ENCODE measurements around the gene PIGX. TPM values are rescaled to one million over a fixed set of nuclear protein-coding genes. Genes with fewer than 3 reads are reported as not detected.

PIGX gene
- total RNA-seq, 1 experiment from 2014 or later, result 24.6 TPM

- TF ChIP-seq CTCF (IDR thresholded peaks at IDR 0.05; ENCODE audit: insufficient read depth in 1 of 2, low read depth in 1 of 2, low read length in 1 of 2, severe bottlenecking in 1 of 2, unreplicated experiment in 1 of 2), result no peak
Measured at GRCh38 chr3:196737655-196738054, 25.5 kb downstream of the PIGX start.

GRCh38 chr3:196739671-196740480, 27.7 kb downstream of the PIGX start, which contains the start of gene PAK2:
Gene PAK2 (plus strand): TSS chr3:196739857. CDS start chr3:196782647, 42,790 bp downstream.
- Mint-ChIP-seq H3K4me1 (ENCODE audit: low read depth, unreplicated experiment) (peaks cover 14% of the 10 kb centered on the region), H3K27me3 (ENCODE audit: insufficient read depth, unreplicated experiment) (no peaks in the 10 kb centered on the region), H3K27ac (ENCODE audit: unreplicated experiment) (peak within 1 kb of the TSS; percentile 98), H3K9me3 (ENCODE audit: unreplicated experiment) (peaks cover 10% of the 10 kb centered on the region), H3K36me3 (ENCODE audit: insufficient read depth, unreplicated experiment) (peaks cover 25% of the 10 kb centered on the region), H3K4me3 (ENCODE audit: unreplicated experiment) (peak within 1 kb of the TSS; percentile 93)
- ChIA-PET POLR2A (interaction anchor here (0.6 to 1.8 kb wide), 13 partner anchors 10 to 986 kb away, joined by 3 to 13 read pairs (median 5); partner anchors contain the start of genes CEP19, PIGX and SENP5), CTCF (interaction anchor here (0.6 to 1.8 kb wide), 3 partner anchors 18 to 127 kb away, joined by 3 to 8 read pairs (median 4); no protein-coding TSS in a partner anchor)
- TF ChIP-seq CTCF (IDR thresholded peaks at IDR 0.05; ENCODE audit: insufficient read depth in 1 of 2, low read depth in 1 of 2, low read length in 1 of 2, severe bottlenecking in 1 of 2, unreplicated experiment in 1 of 2), result no peak
- Histone ChIP-seq H3K9me3 (no peaks in the 10 kb centered on the region), H3K4me1 (no peaks in the 10 kb centered on the region; the same call in 1 of the 2 replicates), H3K4me3 (ENCODE audit: low read depth, low read length) (peak within 1 kb of the TSS; percentile 88), H3K36me3 (ENCODE audit: control insufficient read depth, insufficient read depth, low read length) (no peaks in the 10 kb centered on the region), H3K27me3 (replicated peaks; ENCODE audit: control insufficient read depth, insufficient read depth, low read length) (no peaks in the 10 kb centered on the region; the same call in 1 of the 2 replicates)
- intact Hi-C loops (cut with micrococcal nuclease; ENCODE audit: unreplicated experiment), result loop anchor here (1.0 kb wide), 3 partner anchors 14 to 50 kb away; partner anchors contain the start of genes CEP19 and PIGX
- DNase-seq, result peak; percentile 89 to 90
- BruUV-seq (replicated peaks), result no TSS peak

More at GRCh38 chr3:196737655-196738054, 25.5 kb downstream of the PIGX start:
- Histone ChIP-seq H3K27me3 (replicated peaks; ENCODE audit: control insufficient read depth, insufficient read depth, low read length) (no peaks in the 10 kb centered on the region; the same call in 1 of the 2 replicates), H3K9me3 (no peaks in the 10 kb centered on the region), H3K4me1 (no peaks in the 10 kb centered on the region; the same call in 1 of the 2 replicates), H3K4me3 (ENCODE audit: low read depth, low read length) (no peak overlapping the region), H3K36me3 (ENCODE audit: control insufficient read depth, insufficient read depth, low read length) (no peaks in the 10 kb centered on the region)
- Mint-ChIP-seq H3K4me3 (ENCODE audit: unreplicated experiment) (no peak overlapping the region), H3K9me3 (ENCODE audit: unreplicated experiment) (peaks cover 10% of the 10 kb centered on the region), H3K36me3 (ENCODE audit: insufficient read depth, unreplicated experiment) (peaks cover 25% of the 10 kb centered on the region), H3K27me3 (ENCODE audit: insufficient read depth, unreplicated experiment) (no peaks in the 10 kb centered on the region), H3K4me1 (ENCODE audit: low read depth, unreplicated experiment) (peaks cover 14% of the 10 kb centered on the region), H3K27ac (ENCODE audit: unreplicated experiment) (no peak overlapping the region)
- DNase-seq, result no peak
- ChIA-PET CTCF (no interaction called here), POLR2A (no interaction called here)
- no TSS peak for BruUV-seq (replicated peaks)
- intact Hi-C loops (cut with micrococcal nuclease; ENCODE audit: unreplicated experiment), result no loop called here

GRCh38 chr3:196740481-196741248, 28.5 kb downstream of the PIGX start:
- intact Hi-C loops (cut with micrococcal nuclease; ENCODE audit: unreplicated experiment), result loop anchor here (1.0 kb wide), 1 partner anchor 14 kb away; no protein-coding TSS in a partner anchor
- Mint-ChIP-seq H3K27ac (ENCODE audit: unreplicated experiment) (peak overlapping the region; percentile 98), H3K9me3 (ENCODE audit: unreplicated experiment) (peaks cover 10% of the 10 kb centered on the region), H3K27me3 (ENCODE audit: insufficient read depth, unreplicated experiment) (no peaks in the 10 kb centered on the region), H3K4me1 (ENCODE audit: low read depth, unreplicated experiment) (peaks cover 14% of the 10 kb centered on the region), H3K36me3 (ENCODE audit: insufficient read depth, unreplicated experiment) (peaks cover 21% of the 10 kb centered on the region), H3K4me3 (ENCODE audit: unreplicated experiment) (peak overlapping the region; percentile 93)
- POLR2A ChIA-PET, result interaction anchor here (0.6 to 1.8 kb wide), 10 partner anchors 9 to 986 kb away, joined by 3 to 13 read pairs (median 6); partner anchors contain the start of genes CEP19, PIGX and SENP5
- no peaks in the 10 kb centered on the region for H3K9me3 ChIP-seq
- TF ChIP-seq CTCF (IDR thresholded peaks at IDR 0.05; ENCODE audit: insufficient read depth in 1 of 2, low read depth in 1 of 2, low read length in 1 of 2, severe bottlenecking in 1 of 2, unreplicated experiment in 1 of 2), result no peak
- no peaks in the 10 kb centered on the region; the same call in 1 of the 2 replicates for H3K4me1 ChIP-seq
- H3K27me3 ChIP-seq (replicated peaks; ENCODE audit: control insufficient read depth, insufficient read depth, low read length), result no peaks in the 10 kb centered on the region; the same call in 1 of the 2 replicates
- DNase-seq, result no peak
- CTCF ChIA-PET, result interaction anchor here (0.8 to 1.8 kb wide), 2 partner anchors 49 to 127 kb away, joined by 4 to 8 read pairs; no protein-coding TSS in a partner anchor
- H3K36me3 ChIP-seq (ENCODE audit: control insufficient read depth, insufficient read depth, low read length), result no peaks in the 10 kb centered on the region
- peak overlapping the region; percentile 88 for H3K4me3 ChIP-seq (ENCODE audit: low read depth, low read length)
- TSS peak; percentile 51 for BruUV-seq (replicated peaks)

Measured in Caco-2 (cell line).